HG03378 (cell line): ENCODE data around the gene CD80.
"Not testable (repeated sequence)": the region's sequence is repeated elsewhere in the genome, so short reads cannot be mapped to it uniquely, and the experiment has no call there.

Experiments used
- ATAC-seq: cut with Tn5 transposase; IDR thresholded peaks from one replicate; pipeline ENCODE4 v1.9.1; 2021; ENCODE audit warnings: mild to moderate bottlenecking, moderate library complexity; ENCODE audit not compliant: unreplicated experiment

Gene CD80

DNA sequence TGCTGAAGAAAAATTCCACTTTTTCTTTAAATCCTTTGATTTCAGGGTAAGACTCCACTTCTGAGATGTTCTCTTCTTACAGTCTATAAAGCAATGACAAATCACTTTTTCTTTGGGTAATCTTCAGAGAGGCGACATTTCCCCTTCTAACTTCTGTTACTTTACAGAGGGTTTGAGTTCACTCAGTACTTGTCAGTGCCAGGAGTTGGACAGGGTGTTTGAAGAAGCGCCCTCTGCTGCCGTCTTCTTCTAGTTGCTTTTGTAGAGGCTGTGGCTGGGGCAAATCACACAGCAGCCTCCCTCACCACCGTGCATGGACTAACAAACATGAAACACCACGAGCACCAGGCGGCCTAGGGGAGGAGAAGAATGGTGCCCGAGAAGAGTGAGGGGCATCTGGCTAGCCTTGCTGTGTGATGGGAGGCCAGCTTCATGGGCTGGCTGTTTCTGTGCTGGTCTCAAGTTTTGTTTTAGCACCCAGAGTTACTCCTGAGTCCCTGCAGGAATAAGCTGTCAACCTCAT lies at the start of gene CD80:
Gene CD80, minus strand, starts transcription at position 174 of the 523 bp plus-strand sequence. CDS start 1,886 bp downstream, outside the sequence.
- peak; percentile 42 for ATAC-seq

GRCh38 chr3:119608405-119609000 lies 49.1 kb upstream of the CD80 start:
- ATAC-seq: no peak

DNA sequence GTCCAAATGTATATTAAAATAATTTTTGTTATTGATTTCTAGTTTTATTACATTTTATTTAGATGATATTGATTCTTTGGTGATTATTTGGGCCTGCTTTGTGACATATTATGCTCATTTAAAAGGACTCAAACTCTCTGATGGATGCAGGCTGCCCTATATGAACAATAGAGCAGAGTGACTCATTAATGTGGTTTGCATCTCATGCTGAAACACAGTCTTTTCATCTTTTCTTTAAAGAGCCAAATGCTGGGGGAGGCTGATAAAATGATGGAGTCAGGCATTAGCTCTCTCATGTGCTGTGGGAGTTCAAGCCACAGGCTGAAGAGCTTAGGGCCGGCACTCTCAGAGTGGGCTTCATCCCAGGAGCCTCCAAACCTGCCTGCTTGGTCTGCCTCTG lies 45.5 kb upstream of the CD80 start:
- no peak for ATAC-seq

- no peak for ATAC-seq
Measured at GRCh38 chr3:119602676-119603075, 43.3 kb upstream of the CD80 start.

- ATAC-seq: no peak
Measured at GRCh38 chr3:119601154-119601553, 41.7 kb upstream of the CD80 start.

DNA sequence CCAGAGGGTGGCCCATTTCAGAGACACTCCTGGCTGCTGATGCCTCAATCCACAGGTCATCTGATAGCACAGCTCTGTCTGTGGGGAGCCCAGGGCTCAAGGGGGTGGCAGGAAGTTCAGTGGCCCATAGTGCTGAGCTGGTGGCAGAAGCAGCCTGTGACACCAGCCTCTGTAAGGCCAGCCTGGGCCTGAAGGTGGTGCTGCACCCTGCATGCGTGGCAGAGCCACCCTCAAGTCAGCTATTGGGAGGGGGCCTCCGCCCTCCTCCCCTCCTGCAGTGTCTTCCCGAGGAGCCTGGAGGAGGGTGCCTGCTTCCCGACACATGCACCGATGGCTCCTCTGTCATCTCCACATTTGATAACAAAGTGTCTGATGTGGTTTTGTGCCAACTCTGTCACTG lies 41.3 kb upstream of the CD80 start:
- ATAC-seq: peak; percentile 56

DNA sequence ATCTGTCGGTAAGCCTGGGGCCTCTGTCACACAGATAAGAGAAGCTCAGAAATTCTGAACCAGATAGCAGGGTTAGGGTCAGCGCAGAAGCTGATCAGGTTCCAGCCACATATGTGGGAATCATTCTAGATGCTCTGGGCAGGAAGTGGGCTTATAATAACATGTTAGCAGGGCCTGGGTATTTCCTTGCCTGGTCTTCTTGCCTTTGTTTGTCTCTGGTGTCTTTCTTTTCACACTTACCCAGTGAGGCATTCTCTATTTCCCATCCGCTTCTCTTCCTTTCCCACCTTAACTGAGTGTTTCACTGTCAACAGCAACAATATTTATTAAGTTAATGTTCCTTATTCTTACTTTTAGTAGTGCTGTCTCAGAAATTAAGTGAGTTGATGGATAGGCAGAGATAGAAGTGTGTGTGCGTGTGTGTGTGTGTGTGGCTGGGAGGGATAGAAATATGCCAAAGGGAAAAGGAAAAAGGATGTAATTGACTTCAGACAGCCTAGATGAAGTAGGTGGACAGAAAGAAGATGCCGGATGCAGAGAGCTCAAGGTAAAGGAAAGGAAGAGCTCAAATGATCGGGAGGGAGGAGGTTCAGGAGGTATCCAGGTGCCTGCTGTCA lies 40.3 kb upstream of the CD80 start:
- no peak for ATAC-seq

DNA sequence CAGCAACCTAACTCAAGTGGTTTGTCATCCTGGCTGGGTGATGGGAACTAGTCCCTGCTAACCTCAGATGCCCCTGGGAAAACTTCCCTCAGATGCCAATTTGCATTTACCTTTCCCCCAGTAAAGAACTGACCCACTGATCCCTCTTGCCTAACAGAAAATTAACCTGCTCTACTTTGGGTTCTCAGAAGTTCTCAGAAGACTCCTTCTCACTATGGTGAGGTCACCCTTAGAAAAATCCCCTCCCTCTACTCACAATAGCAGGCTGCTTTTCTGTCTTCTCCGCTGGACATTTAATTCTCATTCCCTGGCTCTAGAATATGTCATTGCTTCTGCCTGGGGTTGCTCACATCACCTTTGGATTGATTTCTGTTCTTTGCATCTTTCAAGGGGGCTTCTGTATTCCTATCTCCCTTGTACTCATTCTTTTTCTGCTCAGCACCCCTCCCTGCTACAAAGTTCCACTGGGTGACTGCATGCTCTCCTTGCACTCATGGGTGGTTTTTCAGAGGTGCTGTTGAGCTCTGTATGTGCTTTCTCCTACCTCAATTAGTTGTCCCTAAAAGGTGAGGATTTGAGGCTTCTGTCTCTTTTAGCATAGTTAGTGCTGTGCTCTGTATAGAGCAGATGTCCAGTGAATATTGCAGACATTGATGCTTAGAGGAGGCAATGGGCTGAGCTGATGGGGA lies 39.1 kb upstream of the CD80 start:
- ATAC-seq: peak; percentile 58

- ATAC-seq: no peak
Measured at GRCh38 chr3:119597548-119598288, 38.3 kb upstream of the CD80 start, which contains the start of gene PLA1A. PLA1A (plus strand) TSS chr3:119597885; CDS start chr3:119597914, 29 bp downstream.

- ATAC-seq: no peak
Measured at GRCh38 chr3:119596398-119596797, 37.0 kb upstream of the CD80 start.

GRCh38 chr3:119595639-119596334 lies 36.4 kb upstream of the CD80 start:
- no peak for ATAC-seq

GRCh38 chr3:119594929-119595328 lies 35.5 kb upstream of the CD80 start:
- not testable (repeated sequence) for ATAC-seq

DNA sequence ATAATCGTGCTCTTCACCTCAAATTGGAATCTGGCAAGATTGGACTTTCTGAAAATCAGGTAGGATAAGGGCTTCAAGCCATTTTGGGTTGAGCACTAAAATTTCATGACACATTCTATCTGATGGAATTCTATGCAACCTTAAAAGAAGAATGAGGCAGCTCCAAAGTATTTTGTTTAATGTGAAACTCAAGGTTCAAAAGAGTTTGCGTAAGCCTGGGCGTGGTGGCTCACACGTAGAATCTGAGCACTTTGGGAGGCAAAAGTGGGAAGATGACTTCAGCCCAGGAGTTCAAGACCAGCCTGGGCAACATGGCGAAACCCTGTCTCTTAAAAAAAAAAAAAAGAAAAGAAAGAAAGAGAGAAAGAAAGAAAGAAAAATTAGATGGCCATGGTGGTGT lies 34.7 kb upstream of the CD80 start:
- no peak for ATAC-seq

DNA sequence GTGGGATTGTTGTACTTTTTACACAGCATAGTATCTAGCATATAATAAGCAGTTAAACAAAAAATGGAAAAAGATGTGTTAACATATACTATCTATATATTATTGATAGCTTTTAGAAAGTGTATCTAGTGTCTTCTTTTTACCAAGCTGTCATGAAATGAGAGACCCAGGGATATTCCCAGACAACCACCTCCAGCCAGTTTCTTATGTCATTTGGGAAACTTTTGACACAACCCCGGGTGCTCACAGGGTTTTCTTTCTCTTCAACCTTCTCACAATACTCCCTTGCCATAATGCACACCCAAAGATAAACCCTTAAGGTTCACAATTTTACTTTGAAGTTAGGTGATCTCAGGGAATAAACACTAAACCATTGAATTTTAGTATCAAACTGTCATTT lies 33.4 kb upstream of the CD80 start:
- ATAC-seq: no peak

- no peak for ATAC-seq
Measured at GRCh38 chr3:119590706-119591105, 31.3 kb upstream of the CD80 start.

GRCh38 chr3:119589102-119589773 lies 29.8 kb upstream of the CD80 start:
- no peak for ATAC-seq

GRCh38 chr3:119588112-119588511 lies 28.7 kb upstream of the CD80 start:
- ATAC-seq: peak; percentile 66

DNA sequence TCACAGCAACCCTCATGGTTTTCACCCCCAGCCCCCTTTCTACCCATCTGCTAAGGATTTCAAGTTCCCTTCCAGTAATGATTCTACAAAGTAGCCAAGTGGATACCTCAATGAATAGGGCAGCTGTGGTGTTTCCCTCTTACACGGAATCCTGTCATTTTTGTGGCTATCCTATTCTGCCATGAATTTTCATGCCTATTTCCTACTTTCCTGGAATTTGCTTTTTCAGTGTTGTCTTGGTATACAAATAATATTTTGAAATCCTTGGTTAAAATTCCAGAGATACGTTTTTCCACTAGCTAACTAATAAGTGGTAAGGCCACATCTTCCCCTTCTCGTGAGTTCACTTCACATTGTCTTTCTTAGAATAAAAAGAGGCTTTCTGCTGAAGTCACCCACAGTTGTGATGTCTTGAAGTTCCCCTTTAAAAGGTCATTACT lies 27.3 kb upstream of the CD80 start:
- ATAC-seq: no peak

GRCh38 chr3:119585856-119586570 lies 26.6 kb upstream of the CD80 start:
- ATAC-seq: no peak
